SK-N-SH treated with all-trans-retinoic acid at 6 μM for 48 hours (cell line): ENCODE data around the gene RBP2.

Source experiments
- ATAC-seq: fragments of 200-7000 bp; cut with Tn5 transposase; 3 replicates; pipeline ENCODE4 v1.9.1; 2020; ENCODE audit warnings: mild to moderate bottlenecking, moderate library complexity
- ARNTL ChIP-seq: fragments of 450-650 bp; formaldehyde crosslinking; IDR thresholded peaks from 2 replicates; pipeline ENCODE4 v1.5.0; 2020; ENCODE audit warnings: low read depth, mild to moderate bottlenecking, moderate library complexity, borderline replicate concordance
- BACH2 ChIP-seq: fragments of 250-450 bp; sonication (Bioruptor Pico); IDR thresholded peaks from 2 replicates; pipeline ENCODE4 v1.9.0; 2021; ENCODE audit warnings: mild to moderate bottlenecking, borderline replicate concordance
- CREB5 ChIP-seq: fragments of 250-450 bp; sonication (Bioruptor Pico); IDR thresholded peaks from 2 replicates; pipeline ENCODE4 v1.5.1; 2020; ENCODE audit warnings: low read depth, mild to moderate bottlenecking, moderate library complexity
- CSDC2 ChIP-seq: fragments of 250-450 bp; sonication (Bioruptor Pico); IDR thresholded peaks from 2 replicates; pipeline ENCODE4 v1.5.0; 2020; ENCODE audit warnings: mild to moderate bottlenecking, moderate library complexity
- CSRNP3 ChIP-seq: fragments of 250-450 bp; sonication (Bioruptor Pico); IDR thresholded peaks from 2 replicates; pipeline ENCODE4 v1.5.1; 2021; ENCODE audit warnings: mild to moderate bottlenecking, moderate library complexity
- ESRRG ChIP-seq: fragments of 250-450 bp; sonication (Bioruptor Pico); IDR thresholded peaks from 2 replicates; pipeline ENCODE4 v1.6.1; 2021; ENCODE audit warnings: mild to moderate bottlenecking
- GLIS3 ChIP-seq: fragments of 250-450 bp; sonication (Bioruptor Pico); IDR thresholded peaks from 2 replicates; pipeline ENCODE4 v1.5.0; 2020; ENCODE audit warnings: mild to moderate bottlenecking, moderate library complexity
- ISL1 ChIP-seq: fragments of 250-450 bp; sonication (Bioruptor Pico); IDR thresholded peaks from 2 replicates; pipeline ENCODE4 v2.1.2; 2022; ENCODE audit warnings: mild to moderate bottlenecking, moderate library complexity
- PATZ1 ChIP-seq: fragments of 250-450 bp; sonication (Bioruptor Pico); IDR thresholded peaks from 2 replicates; pipeline ENCODE4 v1.8.0; 2020; ENCODE audit warnings: mild to moderate bottlenecking, moderate library complexity, borderline replicate concordance
- POU6F1 ChIP-seq: fragments of 250-450 bp; sonication (Bioruptor Pico); IDR thresholded peaks from 2 replicates; pipeline ENCODE4 v1.8.0; 2021; ENCODE audit warnings: low read depth, mild to moderate bottlenecking, moderate library complexity, borderline replicate concordance
- PPARA ChIP-seq: fragments of 250-450 bp; sonication (Bioruptor Pico); IDR thresholded peaks from 2 replicates; pipeline ENCODE4 v1.5.0; 2020; ENCODE audit warnings: mild to moderate bottlenecking, borderline replicate concordance
- RARB ChIP-seq: fragments of 250-450 bp; sonication (Bioruptor Pico); IDR thresholded peaks from 2 replicates; pipeline ENCODE4 v1.8.0; 2021; ENCODE audit warnings: mild to moderate bottlenecking, moderate library complexity
- TCF4 ChIP-seq: fragments of 250-450 bp; sonication (Bioruptor Pico); IDR thresholded peaks from 2 replicates; pipeline ENCODE4 v1.8.0; 2021; ENCODE audit warnings: mild to moderate bottlenecking, moderate library complexity, borderline replicate concordance
- TSHZ2 ChIP-seq: fragments of 250-450 bp; sonication (Bioruptor Pico); IDR thresholded peaks from 2 replicates; pipeline ENCODE4 v1.5.0; 2020; ENCODE audit warnings: mild to moderate bottlenecking, moderate library complexity
- ZFP3 ChIP-seq: fragments of 250-450 bp; sonication (Bioruptor Pico); IDR thresholded peaks from 2 replicates; pipeline ENCODE4 v1.5.0; 2020; ENCODE audit warnings: mild to moderate bottlenecking, moderate library complexity
- ZNF565 ChIP-seq: fragments of 450-650 bp; formaldehyde crosslinking; conservative IDR thresholded peaks from 2 replicates; pipeline ENCODE4 v1.5.0; 2020; ENCODE audit warnings: low read depth, mild to moderate bottlenecking, moderate library complexity
- ZNF70 ChIP-seq: fragments of 450-650 bp; formaldehyde crosslinking; IDR thresholded peaks from 2 replicates; pipeline ENCODE4 v1.5.0; 2020; ENCODE audit warnings: mild to moderate bottlenecking, moderate library complexity
- ZNF8 ChIP-seq: fragments of 450-650 bp; formaldehyde crosslinking; IDR thresholded peaks from 2 replicates; pipeline ENCODE4 v1.5.0; 2020; ENCODE audit warnings: mild to moderate bottlenecking, moderate library complexity

Gene RBP2

GRCh38 chr3:139457066-139457465 lies 19.2 kb downstream of the RBP2 start:
- TF ChIP-seq PPARA (no peak), TSHZ2 (CRISPR knock-in tag) (no peak), CSDC2 (CRISPR knock-in tag) (no peak), TCF4 (CRISPR knock-in tag) (no peak), ISL1 (CRISPR knock-in tag) (no peak), ARNTL (no peak)
- ATAC-seq = no peak

GRCh38 chr3:139456386-139456785 lies 19.9 kb downstream of the RBP2 start:
- TF ChIP-seq TSHZ2 (CRISPR knock-in tag) = no peak
- TF ChIP-seq CREB5 (CRISPR knock-in tag) = no peak
- no peak for TF ChIP-seq TCF4 (CRISPR knock-in tag)
- TF ChIP-seq CSRNP3 (CRISPR knock-in tag) = no peak
- no peak for TF ChIP-seq ESRRG (CRISPR knock-in tag)
- TF ChIP-seq RARB (CRISPR knock-in tag) = no peak
- TF ChIP-seq ZNF70 = no peak
- ATAC-seq = no peak

- ATAC-seq = peak; percentile 51; the same call in 2 of the 3 replicates
- TF ChIP-seq ZNF8 = no peak
- no peak for TF ChIP-seq ZNF565 (CRISPR knock-in tag)
- TF ChIP-seq CSRNP3 (CRISPR knock-in tag) = no peak
- no peak for TF ChIP-seq ESRRG (CRISPR knock-in tag)
- no peak for TF ChIP-seq GLIS3 (CRISPR knock-in tag)
- TF ChIP-seq ZFP3 (CRISPR knock-in tag) = no peak
- TF ChIP-seq RARB (CRISPR knock-in tag) = no peak
- TF ChIP-seq TCF4 (CRISPR knock-in tag) = no peak
- TF ChIP-seq CREB5 (CRISPR knock-in tag) = no peak
- no peak for TF ChIP-seq PPARA
- TF ChIP-seq PATZ1 (CRISPR knock-in tag) = no peak
- TF ChIP-seq TSHZ2 (CRISPR knock-in tag) = no peak
- no peak for TF ChIP-seq BACH2
- TF ChIP-seq ARNTL = no peak
- no peak for TF ChIP-seq POU6F1
These were observed 20.5 kb downstream of the RBP2 start for GRCh38 chr3:139455855-139456254.
